Keratinocyte (primary cell): Measurements from ENCODE around the gene SAMD10. TPM values are rescaled to one million over a fixed set of nuclear protein-coding genes. Genes with fewer than 3 reads are reported as not detected.

Experiments used
- DNase-seq: peaks from one replicate; pipeline ENCODE4 v3.0.0-alpha.2; 2011; ENCODE audit warnings: low read depth, missing footprints, low spot score
- FAIRE-seq: peaks from 2 replicates; lab custom pipeline; 2011; peaks lifted over from hg19 to GRCh38; lab: Jason Lieb, UNC
- H2AFZ ChIP-seq: 2 replicates; pipeline ENCODE4 v1.6.0; 2012; ENCODE audit warnings: low read length, control low read depth, inconsistent platforms; ENCODE audit not compliant: control insufficient read depth
- H3K27ac ChIP-seq: 2 replicates; pipeline ENCODE4 v1.5.1; 2011; ENCODE audit warnings: low read length; ENCODE audit not compliant: control insufficient read depth, insufficient read depth
- H3K27me3 ChIP-seq: 3 replicates; pipeline ENCODE4 v1.6.0; 2011; ENCODE audit warnings: low read length; ENCODE audit not compliant: control insufficient read depth, insufficient read depth; ENCODE audit errors: extremely low read depth
- H3K36me3 ChIP-seq, 2 experiments: 2 replicates in 1 of 2; 3 replicates in 1 of 2; pipeline ENCODE4 v1.5.1; 2011; ENCODE audit warnings: low read length in 2 of 2, mild to moderate bottlenecking in 1 of 2; ENCODE audit not compliant: control insufficient read depth in 2 of 2, insufficient read depth in 2 of 2; ENCODE audit errors: extremely low read depth in 1 of 2
- H3K4me1 ChIP-seq: 3 replicates; pipeline ENCODE4 v1.5.1; 2011; ENCODE audit warnings: low read length; ENCODE audit not compliant: control insufficient read depth, insufficient read depth; ENCODE audit errors: extremely low read depth
- H3K4me2 ChIP-seq: 3 replicates; pipeline ENCODE4 v1.6.0; 2011; ENCODE audit warnings: low read depth, low read length; ENCODE audit not compliant: control insufficient read depth, insufficient read depth; ENCODE audit errors: extremely low read depth
- H3K4me3 ChIP-seq, 3 experiments: fragments of 200-600 bp in 1 of 3; sonication (generic) in 1 of 3; 2 replicates in 2 of 3; 3 replicates in 1 of 3; pipeline ENCODE4 v1.5.1; 2011 to 2016; ENCODE audit warnings: low read length in 3 of 3, mild to moderate bottlenecking in 3 of 3, control low read depth in 2 of 3, inconsistent platforms in 1 of 3, low read depth in 1 of 3, mixed read lengths in 1 of 3, mixed run types in 1 of 3, moderate library complexity in 1 of 3; ENCODE audit not compliant: control insufficient read depth in 2 of 3, insufficient read depth in 2 of 3; ENCODE audit errors: extremely low read depth in 1 of 3
- H3K79me2 ChIP-seq: 2 replicates; pipeline ENCODE4 v1.6.0; 2012; ENCODE audit warnings: low read length; ENCODE audit not compliant: control insufficient read depth, insufficient read depth
- H3K9ac ChIP-seq: 3 replicates; pipeline ENCODE4 v1.6.0; 2011; ENCODE audit warnings: low read length; ENCODE audit not compliant: control insufficient read depth, insufficient read depth; ENCODE audit errors: extremely low read depth
- H3K9me1 ChIP-seq: 3 replicates; pipeline ENCODE4 v1.6.0; 2011; ENCODE audit warnings: low read length; ENCODE audit not compliant: control insufficient read depth, insufficient read depth; ENCODE audit errors: extremely low read depth
- H3K9me3 ChIP-seq: 2 replicates; pipeline ENCODE4 v1.5.1; 2012; ENCODE audit warnings: low read depth, low read length; ENCODE audit not compliant: control insufficient read depth
- H4K20me1 ChIP-seq: 3 replicates; pipeline ENCODE4 v1.6.0; 2011; ENCODE audit warnings: low read length; ENCODE audit not compliant: control insufficient read depth, insufficient read depth; ENCODE audit errors: extremely low read depth
- CTCF ChIP-seq, 3 experiments: IDR thresholded peaks in 1 of 3; conservative IDR thresholded peaks in 1 of 3; optimal IDR thresholded peaks in 1 of 3; 2 replicates in 2 of 3; 3 replicates in 1 of 3; pipeline versions ENCODE3 to v1.5.1; 2011; ENCODE audit warnings: low read length in 3 of 3, mild to moderate bottlenecking in 3 of 3, moderate library complexity in 2 of 3, control low read depth in 1 of 3, inconsistent platforms in 1 of 3; ENCODE audit not compliant: insufficient read depth in 2 of 3; ENCODE audit errors: extremely low read depth in 1 of 3
- EZH2 ChIP-seq: IDR thresholded peaks from one replicate; pipeline ENCODE4 v1.6.1; 2012; ENCODE audit warnings: inconsistent platforms, mild to moderate bottlenecking, low read length, moderate library complexity
- dilution Hi-C: fragments of 300-500 bp; cut with MboI; formaldehyde crosslinking; loops from one replicate; pipeline ENCODE4 v1.7.0; 2020; ENCODE audit warnings: low sequenced_read_pairs; ENCODE audit not compliant: extremely low pct_ligation_motif_present
- polyA plus RNA-seq, 5 experiments: library from polyadenylated mRNA; depleted of rRNA in 3 of 5; stranded (reverse) in 3 of 5; stranded (forward) in 1 of 5; unstranded in 1 of 5; fragments of >200 nt; gene quantifications; 1 replicate in 1 of 5; 2 replicates in 3 of 5; 3 replicates in 1 of 5; pipeline versions ENCODE4 v1.2.1 to v1.2.3, GENCODE V29; 2011 to 2012; ENCODE audit warnings: missing spikeins in 2 of 5, low read depth in 1 of 5, low replicate concordance in 1 of 5

The SAMD10 gene
- polyA plus RNA-seq, 1 donor (not counting 4 experiments of a cell fraction or from before 2014, with no cell fraction given), result 0.45 TPM

GRCh38 chr20:64006490-64006889 is 27.0 kb upstream of the SAMD10 start:
- no peaks in the 10 kb centered on the region for H3K9me3 ChIP-seq
- TF ChIP-seq CTCF (optimal IDR thresholded peaks at IDR 0.05 in 1 of 3, IDR thresholded peaks at IDR 0.05 in 1 of 3, conservative IDR thresholded peaks at IDR 0.05 in 1 of 3; ENCODE audit: extremely low read depth in 1 of 3, insufficient read depth in 2 of 3, low read length in 3 of 3) (no peak), EZH2 (no peak)
- H3K27me3 ChIP-seq, result no peaks in the 10 kb centered on the region
- H3K9ac ChIP-seq, result no peak overlapping the region
- H3K79me2 ChIP-seq, result peaks cover 3% of the 10 kb centered on the region
- no peaks in the 10 kb centered on the region for H3K9me1 ChIP-seq
- no peak overlapping the region for H3K4me2 ChIP-seq
- DNase-seq (no peak), FAIRE-seq (no peak)
- H2AFZ ChIP-seq, result no peak overlapping the region
- H3K36me3 ChIP-seq, result peaks cover 33 to 34% of the 10 kb centered on the region in 2 experiments
- no peak overlapping the region for H3K4me3 ChIP-seq
- no peaks in the 10 kb centered on the region for H4K20me1 ChIP-seq
- dilution Hi-C loops, result no loop called here
- H3K4me1 ChIP-seq, result peaks cover 9% of the 10 kb centered on the region
- H3K27ac ChIP-seq, result no peak overlapping the region

- DNase-seq (no peak), FAIRE-seq (no peak)
- Histone ChIP-seq H3K9me1 (no peaks in the 10 kb centered on the region), H4K20me1 (no peaks in the 10 kb centered on the region), H3K27me3 (no peaks in the 10 kb centered on the region), H3K4me1 (peaks cover 9% of the 10 kb centered on the region), H3K79me2 (peaks cover 3% of the 10 kb centered on the region), H3K4me2 (no peak overlapping the region), H3K9ac (no peak overlapping the region), H3K9me3 (no peaks in the 10 kb centered on the region), H3K36me3 (peaks cover 32 to 33% of the 10 kb centered on the region in 2 experiments), H2AFZ (no peak overlapping the region), H3K27ac (no peak overlapping the region), H3K4me3 (no peak overlapping the region)
- dilution Hi-C loops, result no loop called here
- TF ChIP-seq EZH2 (no peak), CTCF (optimal IDR thresholded peaks at IDR 0.05 in 1 of 3, IDR thresholded peaks at IDR 0.05 in 1 of 3, conservative IDR thresholded peaks at IDR 0.05 in 1 of 3; ENCODE audit: extremely low read depth in 1 of 3, insufficient read depth in 2 of 3, low read length in 3 of 3) (no peak)
These were observed 26.0 kb upstream of the SAMD10 start for GRCh38 chr20:64005394-64005793.
